ENCODE data around the gene SCMH1.

DNA sequence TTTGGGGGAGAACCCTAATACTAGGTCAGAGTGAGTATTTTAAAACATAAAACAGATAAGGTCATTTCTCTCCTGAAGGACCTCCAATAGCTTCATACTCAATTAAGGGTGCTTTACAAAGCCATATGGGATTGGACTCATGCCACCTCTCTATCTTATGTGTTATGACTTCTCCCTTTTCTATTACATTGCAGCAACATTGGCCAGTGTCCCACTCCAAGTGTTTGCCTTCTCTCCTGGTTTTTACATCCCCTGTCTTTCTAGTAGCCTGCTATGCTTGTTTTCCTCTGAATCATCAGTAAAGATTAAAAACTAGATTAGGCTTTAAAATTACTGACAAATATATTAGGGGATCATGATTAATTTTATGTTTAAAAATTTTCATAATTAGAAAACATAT, 66.6 kb downstream of the SCMH1 start:
- TF ChIP-seq, protein P1, sequence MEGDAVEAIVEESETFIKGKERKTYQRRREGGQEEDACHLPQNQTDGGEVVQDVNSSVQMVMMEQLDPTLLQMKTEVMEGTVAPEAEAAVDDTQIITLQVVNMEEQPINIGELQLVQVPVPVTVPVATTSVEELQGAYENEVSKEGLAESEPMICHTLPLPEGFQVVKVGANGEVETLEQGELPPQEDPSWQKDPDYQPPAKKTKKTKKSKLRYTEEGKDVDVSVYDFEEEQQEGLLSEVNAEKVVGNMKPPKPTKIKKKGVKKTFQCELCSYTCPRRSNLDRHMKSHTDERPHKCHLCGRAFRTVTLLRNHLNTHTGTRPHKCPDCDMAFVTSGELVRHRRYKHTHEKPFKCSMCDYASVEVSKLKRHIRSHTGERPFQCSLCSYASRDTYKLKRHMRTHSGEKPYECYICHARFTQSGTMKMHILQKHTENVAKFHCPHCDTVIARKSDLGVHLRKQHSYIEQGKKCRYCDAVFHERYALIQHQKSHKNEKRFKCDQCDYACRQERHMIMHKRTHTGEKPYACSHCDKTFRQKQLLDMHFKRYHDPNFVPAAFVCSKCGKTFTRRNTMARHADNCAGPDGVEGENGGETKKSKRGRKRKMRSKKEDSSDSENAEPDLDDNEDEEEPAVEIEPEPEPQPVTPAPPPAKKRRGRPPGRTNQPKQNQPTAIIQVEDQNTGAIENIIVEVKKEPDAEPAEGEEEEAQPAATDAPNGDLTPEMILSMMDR (IDR thresholded peaks at IDR 0.05; ENCODE audit: poor library complexity), result no peak
- TF ChIP-seq EZH2 (IDR thresholded peaks at IDR 0.05; ENCODE audit: borderline replicate concordance), result no peak
- TF ChIP-seq EZH2phosphoT487 (IDR thresholded peaks at IDR 0.05; ENCODE audit: low read depth, severe bottlenecking, unreplicated experiment), result no peak

Measured in hepatocyte (in vitro differentiated cells).